ENCODE measurements around the gene SESN2.

DNA sequence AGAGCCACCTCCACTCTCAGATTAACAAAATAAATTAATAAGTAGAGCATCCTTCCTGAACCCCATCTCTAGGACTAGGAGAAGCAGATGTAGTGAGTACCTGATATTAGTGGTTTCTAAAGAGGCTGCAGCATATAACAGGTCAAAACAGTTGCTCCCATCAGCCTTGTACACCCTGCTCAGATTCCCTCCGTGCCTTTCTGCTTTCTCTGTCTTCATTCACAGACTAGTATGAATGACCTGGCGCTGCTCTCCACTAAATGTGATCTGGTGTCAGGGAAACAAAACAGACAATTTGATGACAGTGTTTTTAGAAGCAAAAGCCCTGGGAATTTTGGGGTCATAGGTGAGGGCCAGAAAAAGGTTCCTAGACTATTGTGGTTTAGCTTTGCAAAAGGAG lies 8.3 kb downstream of the SESN2 start:
- TF ChIP-seq, protein P1, sequence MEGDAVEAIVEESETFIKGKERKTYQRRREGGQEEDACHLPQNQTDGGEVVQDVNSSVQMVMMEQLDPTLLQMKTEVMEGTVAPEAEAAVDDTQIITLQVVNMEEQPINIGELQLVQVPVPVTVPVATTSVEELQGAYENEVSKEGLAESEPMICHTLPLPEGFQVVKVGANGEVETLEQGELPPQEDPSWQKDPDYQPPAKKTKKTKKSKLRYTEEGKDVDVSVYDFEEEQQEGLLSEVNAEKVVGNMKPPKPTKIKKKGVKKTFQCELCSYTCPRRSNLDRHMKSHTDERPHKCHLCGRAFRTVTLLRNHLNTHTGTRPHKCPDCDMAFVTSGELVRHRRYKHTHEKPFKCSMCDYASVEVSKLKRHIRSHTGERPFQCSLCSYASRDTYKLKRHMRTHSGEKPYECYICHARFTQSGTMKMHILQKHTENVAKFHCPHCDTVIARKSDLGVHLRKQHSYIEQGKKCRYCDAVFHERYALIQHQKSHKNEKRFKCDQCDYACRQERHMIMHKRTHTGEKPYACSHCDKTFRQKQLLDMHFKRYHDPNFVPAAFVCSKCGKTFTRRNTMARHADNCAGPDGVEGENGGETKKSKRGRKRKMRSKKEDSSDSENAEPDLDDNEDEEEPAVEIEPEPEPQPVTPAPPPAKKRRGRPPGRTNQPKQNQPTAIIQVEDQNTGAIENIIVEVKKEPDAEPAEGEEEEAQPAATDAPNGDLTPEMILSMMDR (conservative IDR thresholded peaks at IDR 0.05; ENCODE audit: low read depth, low read length) = no peak
- no peak for TF ChIP-seq EZH2 (IDR thresholded peaks at IDR 0.05; ENCODE audit: low read length, unreplicated experiment)
- no peak for TF ChIP-seq EZH2phosphoT487 (IDR thresholded peaks at IDR 0.05; ENCODE audit: borderline replicate concordance, low read length)
